H1 (cell line): ENCODE data around the gene RNF220. TPM values are rescaled to one million over a fixed set of nuclear protein-coding genes. Genes with fewer than 3 reads are reported as not detected.

Experiments
- CTCF ChIA-PET: fragments of 300-600 bp; sonication (Branson Sonifier 250); formaldehyde crosslinking; loops from one replicate; lab custom pipeline; 2021; ENCODE audit not compliant: partially characterized antibody; lab: Charles Lee
- POLR2A ChIA-PET: fragments of 300-600 bp; sonication (Branson Sonifier 250); formaldehyde crosslinking; loops from one replicate; lab custom pipeline; 2021; ENCODE audit warnings: inconsistent platforms; ENCODE audit not compliant: partially characterized antibody; lab: Charles Lee
- DNase-seq, 2 experiments: peaks; one replicate each; pipeline versions ENCODE4 v3.0.0 to v3.0.0-alpha.2; 2010 to 2022; ENCODE audit warnings: low spot score in 2 of 2, low read depth in 1 of 2, mixed read lengths in 1 of 2
- FAIRE-seq: peaks from 2 replicates; lab custom pipeline; 2011; peaks lifted over from hg19 to GRCh38; lab: Jason Lieb, UNC
- H2AFZ ChIP-seq: 2 replicates; pipeline ENCODE4 v1.8.1; 2012; ENCODE audit warnings: low read length, inconsistent platforms
- H2AK5ac ChIP-seq: 2 replicates; pipeline ENCODE4 v1.6.1; 2013; ENCODE audit warnings: low read depth, low read length
- H2BK120ac ChIP-seq: replicated peaks from 2 replicates; pipeline ENCODE3; 2013; ENCODE audit warnings: low read depth, low read length, inconsistent platforms
- H2BK12ac ChIP-seq: 2 replicates; pipeline ENCODE4 v1.6.1; 2013; ENCODE audit warnings: low read depth, low read length
- H2BK15ac ChIP-seq: 2 replicates; pipeline ENCODE4 v1.6.1; 2013; ENCODE audit warnings: low read length
- H2BK20ac ChIP-seq: 2 replicates; pipeline ENCODE4 v1.6.1; 2013; ENCODE audit warnings: low read length
- H2BK5ac ChIP-seq: 2 replicates; pipeline ENCODE4 v1.6.1; 2013; ENCODE audit warnings: low read depth, low read length
- H3K14ac ChIP-seq: 2 replicates; pipeline ENCODE4 v1.6.1; 2013; ENCODE audit warnings: inconsistent platforms; ENCODE audit not compliant: insufficient read length
- H3K18ac ChIP-seq: 2 replicates; pipeline ENCODE4 v1.6.1; 2013; ENCODE audit warnings: low read length; ENCODE audit errors: extremely low read depth
- H3K23ac ChIP-seq: 2 replicates; pipeline ENCODE4 v1.6.1; 2013; ENCODE audit warnings: inconsistent platforms; ENCODE audit not compliant: insufficient read length
- H3K23me2 ChIP-seq: 2 replicates; pipeline ENCODE4 v1.6.1; 2013; ENCODE audit warnings: low read depth, low read length
- H3K27ac ChIP-seq: 2 replicates; pipeline ENCODE4 v1.6.1; 2011; ENCODE audit warnings: low read depth, low read length, inconsistent platforms
- H3K27me3 ChIP-seq, 4 experiments: replicated peaks in 1 of 4; 1 replicate in 1 of 4; 2 replicates in 3 of 4; pipeline versions ENCODE4 v1.6.1 to v1.8.1; 2011 to 2013; ENCODE audit warnings: low read length in 3 of 4, mild to moderate bottlenecking in 3 of 4, inconsistent platforms in 2 of 4, mixed read lengths in 2 of 4, moderate library complexity in 1 of 4; ENCODE audit not compliant: control insufficient read depth in 3 of 4, insufficient read depth in 3 of 4; ENCODE audit errors: extremely low read depth in 1 of 4
- H3K36me3 ChIP-seq, 4 experiments: 2 replicates each; pipeline versions ENCODE4 v1.6.1 to v1.8.1; 2011 to 2013; ENCODE audit warnings: mild to moderate bottlenecking in 4 of 4, low read length in 3 of 4, moderate library complexity in 2 of 4, control low read depth in 1 of 4, inconsistent platforms in 1 of 4; ENCODE audit not compliant: insufficient read depth in 4 of 4, control insufficient read depth in 2 of 4
- H3K4ac ChIP-seq: replicated peaks from 2 replicates; pipeline ENCODE3; 2013; ENCODE audit warnings: low read length, low read depth, mixed read lengths, inconsistent platforms; ENCODE audit not compliant: insufficient read length
- H3K4me1 ChIP-seq, 4 experiments: replicated peaks in 1 of 4; 1 replicate in 1 of 4; 2 replicates in 3 of 4; pipeline versions ENCODE4 v1.6.1 to v1.8.1; 2011 to 2013; ENCODE audit warnings: low read length in 3 of 4, inconsistent platforms in 2 of 4, mixed read lengths in 1 of 4; ENCODE audit not compliant: insufficient read depth in 4 of 4, control insufficient read depth in 3 of 4
- H3K4me2 ChIP-seq, 2 experiments: 2 replicates each; pipeline versions ENCODE4 v1.6.1 to v1.8.1; 2011 to 2013; ENCODE audit warnings: low read depth in 2 of 2, low read length in 2 of 2, control low read depth in 1 of 2, inconsistent platforms in 1 of 2, mild to moderate bottlenecking in 1 of 2; ENCODE audit not compliant: insufficient read depth in 1 of 2
- H3K4me3 ChIP-seq, 4 experiments: fragments of 200-600, 300-600 bp in 1 of 4; sonication (generic), shearing (Covaris generic), sonication (Bioruptor Twin) in 1 of 4; 2 replicates each; pipeline versions ENCODE4 v1.5.1 to v1.8.1; 2011 to 2016; ENCODE audit warnings: low read length in 4 of 4, low read depth in 3 of 4, control low read depth in 2 of 4, inconsistent platforms in 2 of 4, mild to moderate bottlenecking in 2 of 4, mixed read lengths in 1 of 4, moderate library complexity in 1 of 4; ENCODE audit not compliant: insufficient read depth in 2 of 4; ENCODE audit errors: extremely low read depth in 1 of 4
- H3K56ac ChIP-seq: replicated peaks from 2 replicates; pipeline ENCODE3; 2013; ENCODE audit warnings: low read depth, mild to moderate bottlenecking, mixed read lengths, low read length, inconsistent platforms; ENCODE audit not compliant: insufficient read length
- H3K79me1 ChIP-seq: 2 replicates; pipeline ENCODE4 v1.6.1; 2013; ENCODE audit warnings: low read depth, low read length, control low read depth
- H3K79me2 ChIP-seq, 2 experiments: 2 replicates each; pipeline versions ENCODE4 v1.6.1 to v1.8.1; 2012 to 2013; ENCODE audit warnings: low read length in 2 of 2, mild to moderate bottlenecking in 2 of 2, inconsistent platforms in 1 of 2; ENCODE audit not compliant: insufficient read depth in 2 of 2, control insufficient read depth in 1 of 2
- H3K9ac ChIP-seq, 4 experiments: replicated peaks in 1 of 4; 1 replicate in 1 of 4; 2 replicates in 3 of 4; pipeline versions ENCODE4 v1.6.1 to v1.8.1; 2011 to 2013; ENCODE audit warnings: low read depth in 3 of 4, low read length in 3 of 4, control low read depth in 2 of 4, mild to moderate bottlenecking in 2 of 4, moderate library complexity in 2 of 4, inconsistent platforms in 1 of 4; ENCODE audit errors: extremely low read depth in 1 of 4
- H3K9me3 ChIP-seq, 2 experiments: 2 replicates each; pipeline versions ENCODE4 v1.6.1 to v1.8.1; 2012 to 2013; ENCODE audit warnings: mild to moderate bottlenecking in 2 of 2, moderate library complexity in 2 of 2, control low read depth in 1 of 2, inconsistent platforms in 1 of 2, low read depth in 1 of 2, low read length in 1 of 2, mixed read lengths in 1 of 2; ENCODE audit not compliant: insufficient read depth in 2 of 2
- H4K20me1 ChIP-seq, 2 experiments: replicated peaks in 1 of 2; 2 replicates each; pipeline versions ENCODE3 to v1.8.1; 2011 to 2013; ENCODE audit warnings: inconsistent platforms in 2 of 2, low read length in 2 of 2, mild to moderate bottlenecking in 1 of 2; ENCODE audit not compliant: insufficient read depth in 2 of 2, control insufficient read depth in 1 of 2
- H4K5ac ChIP-seq: 2 replicates; pipeline ENCODE4 v1.6.1; 2013; ENCODE audit warnings: low read length, low read depth, mixed read lengths, inconsistent platforms; ENCODE audit not compliant: insufficient read length
- H4K8ac ChIP-seq: 2 replicates; pipeline ENCODE4 v1.8.0; 2013; ENCODE audit warnings: mild to moderate bottlenecking, moderate library complexity, low read length, inconsistent platforms; ENCODE audit not compliant: insufficient read depth; ENCODE audit errors: extremely low read depth
- H4K91ac ChIP-seq: replicated peaks from 2 replicates; pipeline ENCODE3; 2013; ENCODE audit warnings: low read length, mixed read lengths, inconsistent platforms; ENCODE audit not compliant: insufficient read length
- GABPA ChIP-seq: IDR thresholded peaks from 2 replicates; pipeline ENCODE4 v1.6.1; 2011; ENCODE audit warnings: mild to moderate bottlenecking, low read length, moderate library complexity, borderline replicate concordance; ENCODE audit not compliant: insufficient read depth
- HDAC6 ChIP-seq: IDR thresholded peaks from one replicate; pipeline ENCODE4 v1.7.1; 2012; ENCODE audit warnings: low read depth, mild to moderate bottlenecking, inconsistent platforms, low read length, moderate library complexity
- KDM4A ChIP-seq: IDR thresholded peaks from one replicate; pipeline ENCODE4 v1.7.1; 2012; ENCODE audit warnings: low read depth, mild to moderate bottlenecking, moderate library complexity, low read length, inconsistent platforms; ENCODE audit not compliant: severe bottlenecking
- NANOG ChIP-seq: IDR thresholded peaks from 2 replicates; pipeline ENCODE4 v1.6.1; 2011; ENCODE audit warnings: low read length, low read depth, mild to moderate bottlenecking, inconsistent platforms; ENCODE audit not compliant: insufficient read depth, poor library complexity, severe bottlenecking
- RAD21 ChIP-seq, 2 experiments: IDR thresholded peaks in 1 of 2; conservative IDR thresholded peaks in 1 of 2; 2 replicates each; pipeline ENCODE4 v1.6.1; 2011; ENCODE audit warnings: low read depth in 2 of 2, low read length in 2 of 2, improper control_type of control experiment in 1 of 2, inconsistent platforms in 1 of 2, mild to moderate bottlenecking in 1 of 2, moderate library complexity in 1 of 2
- RBBP5 ChIP-seq: IDR thresholded peaks from 2 replicates; pipeline ENCODE4 v1.7.1; 2012; ENCODE audit warnings: low read depth, mild to moderate bottlenecking, inconsistent platforms, low read length, moderate library complexity, borderline replicate concordance
- RFX5 ChIP-seq: IDR thresholded peaks from 2 replicates; pipeline ENCODE4 v1.6.1; 2011; ENCODE audit warnings: low read depth, low read length, improper control_type of control experiment, borderline replicate concordance
- SIRT6 ChIP-seq: IDR thresholded peaks from one replicate; pipeline ENCODE4 v1.7.1; 2012; ENCODE audit warnings: low read length, inconsistent platforms
- SP1 ChIP-seq: IDR thresholded peaks from 2 replicates; pipeline ENCODE4 v1.6.1; 2011; ENCODE audit warnings: low read depth, low read length
- SP4 ChIP-seq: IDR thresholded peaks from 2 replicates; pipeline ENCODE4 v1.6.1; 2012; ENCODE audit warnings: low read length, inconsistent platforms
- TAF7 ChIP-seq: optimal IDR thresholded peaks from 2 replicates; pipeline ENCODE3; 2011; ENCODE audit warnings: low read depth, mild to moderate bottlenecking, inconsistent platforms, low read length, moderate library complexity, borderline replicate concordance
- WGBS, 2 experiments: shearing (Covaris generic) in 1 of 2; methylation state at CpG; one replicate each; pipeline versions ENCODE4 v1.1.6 to v1.1.7; 2013 to 2015; ENCODE audit warnings: low lambda C conversion rate in 2 of 2, mixed read lengths in 2 of 2, inconsistent platforms in 1 of 2, low coverage in 1 of 2, missing lambda C conversion rate in 1 of 2; ENCODE audit not compliant: insufficient replicate concordance in 2 of 2, insufficient coverage in 1 of 2, insufficient read length in 1 of 2; ENCODE audit errors: extremely low coverage in 1 of 2, missing lambda C conversion rate in 1 of 2; 5-methylcytosine and 5-hydroxymethylcytosine counted together
- polyA plus RNA-seq, 7 experiments: library from polyadenylated mRNA; depleted of rRNA in 3 of 7; stranded (reverse) in 5 of 7; unstranded in 2 of 7; fragments of >200 nt in 5 of 7; fragments of 200-250 nt in 2 of 7; gene quantifications; 1 replicate in 5 of 7; 2 replicates in 1 of 7; 4 replicates in 1 of 7; pipeline versions ENCODE4 v1.2.1 to v1.2.3, GENCODE V29; 2011 to 2013; ENCODE audit warnings: missing spikeins in 2 of 7, mixed read lengths in 2 of 7
- total RNA-seq: library from RNA; stranded (reverse); fragmentation: NEBNext Ultra II Directional; extraction: Animal tissue kit (Norgen Biotek cat#: 25700); gene quantifications from 2 replicates; pipeline ENCODE4 v1.2.1, GENCODE V29; 2021
- TF ChIP-seq, protein P1 (sequence below): IDR thresholded peaks from 2 replicates; pipeline ENCODE4 v1.6.1; 2011; ENCODE audit warnings: low read depth, mild to moderate bottlenecking, low read length; ENCODE audit not compliant: insufficient read depth

RNF220 gene
- total and polyA plus RNA-seq, 2 of the 8 experiments (the other 6 are each of a cell fraction or from before 2014, with no cell fraction given), result 123 to 160 TPM

GRCh38 chr1:44621841-44622286, 216.8 kb downstream of the RNF220 start:
- Histone ChIP-seq H2BK5ac (no peak overlapping the region), H3K4ac (no peak overlapping the region), H3K27me3 (peaks cover 0 to 1% (median under 1%) of the 10 kb centered on the region in 4 experiments; a peak in 3 of 7 replicates), H3K36me3 (no peaks in the 10 kb centered on the region; a peak in 2 of 8 replicates), H3K14ac (no peak overlapping the region), H3K23me2 (peaks cover 7% of the 10 kb centered on the region; the same call in 1 of the 2 replicates), H2BK12ac (no peak overlapping the region), H3K4me2 (no peak overlapping the region), H3K79me2 (no peaks in the 10 kb centered on the region), H3K79me1 (no peaks in the 10 kb centered on the region; the same call in 1 of the 2 replicates), H4K5ac (no peak overlapping the region), H3K9me3 (no peaks in the 10 kb centered on the region), H3K56ac (no peak overlapping the region), H2BK15ac (no peak overlapping the region), H3K4me1 (peaks cover 0 to 6% (median 2%) of the 10 kb centered on the region in 4 experiments; a peak in 5 of 7 replicates), H3K18ac (no peak overlapping the region), H2AFZ (no peak overlapping the region), H3K27ac (no peak overlapping the region), H3K4me3 (no peak overlapping the region), H2AK5ac (no peak overlapping the region), H4K91ac (no peak overlapping the region), H4K8ac (no peak overlapping the region), H3K9ac (no peak overlapping the region; a peak in 1 of 7 replicates), H2BK20ac (no peak overlapping the region), H2BK120ac (no peak overlapping the region), H3K23ac (no peak overlapping the region), H4K20me1 (peaks cover 0 to 4% of the 10 kb centered on the region in 2 experiments)
- ChIA-PET POLR2A (interaction anchor here (0.5 to 30.8 kb wide), 3 partner anchors 20 to 100 kb away, joined by 3 to 633 read pairs (median 4); no protein-coding TSS in a partner anchor), CTCF (interaction anchor here (0.8 to 8.9 kb wide), 7 partner anchors 12 to 49 kb away, joined by 3 to 52 read pairs (median 4); no protein-coding TSS in a partner anchor)
- no peak for TF ChIP-seq RBBP5
- TF ChIP-seq HDAC6, result no peak
- TF ChIP-seq, protein P1, sequence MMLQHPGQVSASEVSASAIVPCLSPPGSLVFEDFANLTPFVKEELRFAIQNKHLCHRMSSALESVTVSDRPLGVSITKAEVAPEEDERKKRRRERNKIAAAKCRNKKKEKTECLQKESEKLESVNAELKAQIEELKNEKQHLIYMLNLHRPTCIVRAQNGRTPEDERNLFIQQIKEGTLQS, result no peak
- no peak for TF ChIP-seq RFX5
- TF ChIP-seq TAF7, result no peak
- TF ChIP-seq NANOG, result no peak
- no peak for TF ChIP-seq SP1
- no peak for TF ChIP-seq RAD21 (IDR thresholded peaks at IDR 0.05 in 1 of 2, conservative IDR thresholded peaks at IDR 0.05 in 1 of 2; ENCODE audit: low read depth in 2 of 2, low read length in 2 of 2)
- TF ChIP-seq SP4, result no peak
- no peak for TF ChIP-seq KDM4A
- no peak for TF ChIP-seq GABPA
- TF ChIP-seq SIRT6, result no peak
- DNase-seq, result no peak
- WGBS, 2 experiments, result 91% methylated on average over 13 of the region's 15 CpGs; no CpG with 5 or more reads in 1 of the 2 experiments
- FAIRE-seq, result no peak
